Naive thymus-derived CD4-positive, alpha-beta T cell (primary cell): ENCODE results near the gene KLC3. TPM values are rescaled to one million over a fixed set of nuclear protein-coding genes. Genes with fewer than 3 reads are reported as not detected.

Experiments
- ATAC-seq: fragments of 150-1000 bp; cut with Tn5 transposase; 2 replicates; pipeline ENCODE4 v1.10.0; 2021; ENCODE audit warnings: mild to moderate bottlenecking, moderate library complexity
- CTCF ChIA-PET: fragments of 350-600 bp; sonication (Branson Sonifier 250); formaldehyde crosslinking; loops from one replicate; lab custom pipeline; 2021; ENCODE audit warnings: antibody characterized with exemption; lab: Charles Lee
- POLR2A ChIA-PET: fragments of 350-600 bp; sonication (Branson Sonifier 250); formaldehyde crosslinking; loops from one replicate; lab custom pipeline; 2021; ENCODE audit warnings: antibody characterized with exemption, inconsistent platforms; lab: Charles Lee
- DNase-seq, 9 donors: peaks; one replicate each; pipeline versions ENCODE4 v3.0.0 to v3.0.0-alpha.2; 2020 to 2022; ENCODE audit warnings: mixed read lengths in 1 of 9
- H3K27ac ChIP-seq: one replicate; pipeline ENCODE4 v1.7.0; 2013; ENCODE audit warnings: mild to moderate bottlenecking, low read depth, low read length, moderate library complexity
- H3K27me3 ChIP-seq, 2 donors: one replicate each; pipeline ENCODE4 v1.7.0; 2013; ENCODE audit warnings: low read length in 2 of 2, mild to moderate bottlenecking in 2 of 2, moderate library complexity in 2 of 2; ENCODE audit not compliant: control insufficient read depth in 2 of 2, insufficient read depth in 2 of 2
- H3K36me3 ChIP-seq, 3 experiments: 1 replicate in 2 of 3; 2 replicates in 1 of 3; pipeline ENCODE4 v1.7.0; 2013; ENCODE audit warnings: low read length in 3 of 3, mild to moderate bottlenecking in 3 of 3, moderate library complexity in 1 of 3; ENCODE audit not compliant: insufficient read depth in 3 of 3, control insufficient read depth in 2 of 3
- H3K4me1 ChIP-seq, 2 donors: one replicate each; pipeline ENCODE4 v1.7.0; 2013; ENCODE audit warnings: low read length in 2 of 2, mild to moderate bottlenecking in 2 of 2, moderate library complexity in 1 of 2; ENCODE audit not compliant: control insufficient read depth in 2 of 2, insufficient read depth in 2 of 2
- H3K4me3 ChIP-seq: 2 replicates; pipeline ENCODE4 v1.7.0; 2013; ENCODE audit warnings: mild to moderate bottlenecking, low read length
- H3K9me3 ChIP-seq, 3 experiments: 1 replicate in 2 of 3; 2 replicates in 1 of 3; pipeline ENCODE4 v1.7.0; 2013; ENCODE audit warnings: low read length in 3 of 3; ENCODE audit not compliant: control insufficient read depth in 2 of 3
- H3K27ac Mint-ChIP-seq, 9 donors: one replicate each; pipeline ENCODE4 v1.8.0; 2020 to 2022; ENCODE audit warnings: mixed read lengths in 9 of 9, mild to moderate bottlenecking in 8 of 9, moderate library complexity in 5 of 9, inconsistent platforms in 2 of 9
- H3K27me3 Mint-ChIP-seq, 5 donors: one replicate each; pipeline ENCODE4 v1.8.0; 2021 to 2022; ENCODE audit warnings: mixed read lengths in 5 of 5, mild to moderate bottlenecking in 1 of 5
- H3K36me3 Mint-ChIP-seq, 5 donors: one replicate each; pipeline ENCODE4 v1.8.0; 2020 to 2022; ENCODE audit warnings: mixed read lengths in 5 of 5, mild to moderate bottlenecking in 3 of 5, inconsistent platforms in 1 of 5
- H3K4me1 Mint-ChIP-seq, 7 donors: one replicate each; pipeline ENCODE4 v1.8.0; 2020 to 2022; ENCODE audit warnings: mixed read lengths in 7 of 7, mild to moderate bottlenecking in 3 of 7, inconsistent platforms in 1 of 7
- H3K4me3 Mint-ChIP-seq, 10 donors: one replicate each; pipeline ENCODE4 v1.8.0; 2020 to 2022; ENCODE audit warnings: mild to moderate bottlenecking in 10 of 10, mixed read lengths in 10 of 10, moderate library complexity in 6 of 10, inconsistent platforms in 2 of 10
- H3K9me3 Mint-ChIP-seq, 11 donors: one replicate each; pipeline ENCODE4 v1.8.0; 2020 to 2022; ENCODE audit warnings: mixed read lengths in 11 of 11, mild to moderate bottlenecking in 4 of 11, inconsistent platforms in 1 of 11, moderate library complexity in 1 of 11
- intact Hi-C, 2 donors: fragments of 100-400 bp; cut with micrococcal nuclease; formaldehyde crosslinking; loops; one replicate each; pipeline ENCODE4 v1.15.1; 2023
- polyA plus RNA-seq, 2 donors: library from polyadenylated mRNA; unstranded; fragments of 300-500 nt; fragmentation: Illumina TruSeq; gene quantifications; one replicate each; pipeline ENCODE4 v1.2.3, GENCODE V29; 2021
- total RNA-seq, 6 experiments: library from RNA in 5 of 6; stranded (reverse) in 5 of 6; gene quantifications; 1 replicate in 5 of 6; 2 replicates in 1 of 6; pipeline ENCODE4 v1.2.3 and lab custom pipeline; 2021 to 2026

KLC3 gene
- total and polyA plus RNA-seq, 7 experiments from 2014 or later, result 0.18 TPM; not detected in 6

DNA sequence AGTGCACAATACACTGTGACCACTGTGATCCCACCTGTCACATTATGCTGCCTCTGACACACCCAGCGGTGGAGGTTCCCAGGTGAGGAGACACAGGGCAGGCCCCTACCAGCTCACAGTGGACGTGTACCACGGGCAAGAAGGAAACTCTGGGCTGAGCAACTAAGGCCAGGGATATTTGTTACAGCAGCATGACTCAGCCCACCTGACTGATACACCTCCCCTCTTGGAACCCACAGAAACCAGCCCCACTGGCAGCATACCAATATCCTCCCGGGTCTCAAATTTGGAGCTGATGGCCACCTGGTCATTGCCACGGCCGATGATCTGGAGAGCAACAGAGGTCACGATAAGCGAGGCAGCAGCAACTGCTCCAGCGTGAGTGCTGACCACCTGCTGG is 14.9 kb downstream of the KLC3 start:
- intact Hi-C loops, result no loop called here
- no peak for DNase-seq
- Histone ChIP-seq H3K27ac (no peak overlapping the region), H3K4me3 (no peak overlapping the region), H3K27me3 (no peaks in the 10 kb centered on the region), H3K36me3 (peaks cover 0 to 82% (median 0%) of the 10 kb centered on the region in 3 experiments), H3K4me1 (no peaks in the 10 kb centered on the region), H3K9me3 (no peaks in the 10 kb centered on the region)
- peaks cover 0 to 3% (median 0%) of the 10 kb centered on the region in 11 donors for H3K9me3 Mint-ChIP-seq
- no peak overlapping the region for H3K27ac Mint-ChIP-seq
- peaks cover 0 to 38% (median 12%) of the 10 kb centered on the region in 5 donors for H3K36me3 Mint-ChIP-seq
- H3K4me1 Mint-ChIP-seq, result no peaks in the 10 kb centered on the region
- H3K27me3 Mint-ChIP-seq, result no peaks in the 10 kb centered on the region
- no peak overlapping the region for H3K4me3 Mint-ChIP-seq
- ChIA-PET CTCF (no interaction called here), POLR2A (no interaction called here)
- ATAC-seq, result no peak

DNA sequence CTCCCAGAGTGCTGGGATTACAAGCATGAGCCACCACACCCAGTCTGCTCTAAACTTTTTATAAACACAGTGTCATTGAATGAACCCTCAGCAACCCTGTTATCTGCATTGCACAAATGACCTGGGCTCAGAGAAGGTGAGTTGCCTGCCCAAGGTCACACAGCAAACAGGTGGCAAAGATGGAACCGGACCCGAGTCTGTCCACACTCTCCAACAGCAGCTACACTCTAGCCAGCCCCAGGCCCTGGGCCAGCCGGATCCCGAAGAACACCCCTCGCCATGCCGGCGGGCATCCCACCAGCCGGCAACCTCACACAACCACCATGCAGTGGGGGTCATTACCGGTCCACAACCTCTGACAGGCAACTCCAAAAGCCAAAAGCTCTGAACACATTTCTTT is 15.4 kb downstream of the KLC3 start:
- intact Hi-C loops, result no loop called here
- H3K27ac ChIP-seq, result no peak overlapping the region
- Mint-ChIP-seq H3K4me1 (no peaks in the 10 kb centered on the region), H3K27me3 (no peaks in the 10 kb centered on the region), H3K36me3 (peaks cover 0 to 38% (median 12%) of the 10 kb centered on the region in 5 donors), H3K4me3 (no peak overlapping the region), H3K9me3 (peaks cover 0 to 3% (median 0%) of the 10 kb centered on the region in 11 donors), H3K27ac (peak overlapping the region in 1 of 9 donors; percentile 43)
- peaks cover 0 to 77% (median 0%) of the 10 kb centered on the region in 3 experiments for H3K36me3 ChIP-seq
- ChIA-PET POLR2A (interaction anchor here (0.5 kb wide), 1 partner anchor 11 kb away, joined by 3 read pairs; no protein-coding TSS in a partner anchor), CTCF (no interaction called here)
- H3K4me1 ChIP-seq, result no peaks in the 10 kb centered on the region
- H3K4me3 ChIP-seq, result no peak overlapping the region
- no peaks in the 10 kb centered on the region for H3K9me3 ChIP-seq
- DNase-seq (no peak), ATAC-seq (no peak)
- H3K27me3 ChIP-seq, result no peaks in the 10 kb centered on the region

- H3K4me1 ChIP-seq, result no peaks in the 10 kb centered on the region
- POLR2A ChIA-PET, result no interaction called here
- ATAC-seq (no peak), DNase-seq (no peak)
- no peaks in the 10 kb centered on the region for H3K27me3 ChIP-seq
- H3K9me3 ChIP-seq, result no peaks in the 10 kb centered on the region
- H3K27ac ChIP-seq, result no peak overlapping the region
- CTCF ChIA-PET, result no interaction called here
- H3K27ac Mint-ChIP-seq, result no peak overlapping the region
- peaks cover 0 to 77% (median 0%) of the 10 kb centered on the region in 3 experiments for H3K36me3 ChIP-seq
- H3K4me3 ChIP-seq, result no peak overlapping the region
- peaks cover 0 to 48% (median 12%) of the 10 kb centered on the region in 5 donors for H3K36me3 Mint-ChIP-seq
- H3K9me3 Mint-ChIP-seq, result peaks cover 0 to 3% (median 0%) of the 10 kb centered on the region in 11 donors
- no peaks in the 10 kb centered on the region for H3K27me3 Mint-ChIP-seq
- no peak overlapping the region for H3K4me3 Mint-ChIP-seq
- intact Hi-C loops, result no loop called here
- no peaks in the 10 kb centered on the region for H3K4me1 Mint-ChIP-seq
Measured at GRCh38 chr19:45356760-45357444, 16.4 kb downstream of the KLC3 start.

DNA sequence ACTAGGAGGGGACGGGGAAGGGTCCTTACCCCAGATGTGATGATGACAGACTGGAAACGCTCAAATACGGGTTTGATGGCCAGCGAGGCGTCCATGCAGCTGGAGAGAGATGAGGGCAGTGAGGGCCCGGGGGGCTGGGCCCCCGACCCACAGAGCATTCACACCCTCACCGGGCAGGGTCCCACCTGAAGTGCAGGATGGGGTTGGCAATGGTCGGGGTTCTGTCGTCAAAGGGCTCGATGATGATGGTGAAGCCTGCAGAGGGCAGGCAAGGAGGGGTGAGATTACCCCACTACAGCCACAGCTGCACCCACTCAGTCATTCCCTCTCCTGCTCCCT is 16.9 kb downstream of the KLC3 start:
- Mint-ChIP-seq H3K4me3 (no peak overlapping the region), H3K36me3 (peaks cover 0 to 51% (median 12%) of the 10 kb centered on the region in 5 donors)
- no peak for ATAC-seq

GRCh38 chr19:45358213-45358792 is 17.8 kb downstream of the KLC3 start:
- H3K4me1 ChIP-seq, result no peaks in the 10 kb centered on the region
- CTCF ChIA-PET, result no interaction called here
- DNase-seq (no peak), ATAC-seq (no peak)
- no peaks in the 10 kb centered on the region for H3K27me3 ChIP-seq
- H3K4me3 ChIP-seq, result no peak overlapping the region
- no peak overlapping the region for H3K4me3 Mint-ChIP-seq
- POLR2A ChIA-PET, result interaction anchor here (0.6 kb wide), 1 partner anchor 564 kb away, joined by 3 read pairs; no protein-coding TSS in a partner anchor
- H3K36me3 ChIP-seq, result peaks cover 0 to 77% (median 0%) of the 10 kb centered on the region in 3 experiments
- H3K36me3 Mint-ChIP-seq, result peaks cover 0 to 49% (median 12%) of the 10 kb centered on the region in 5 donors
- H3K9me3 Mint-ChIP-seq, result peaks cover 0 to 3% (median 0%) of the 10 kb centered on the region in 11 donors
- H3K27ac ChIP-seq, result no peak overlapping the region
- intact Hi-C loops, result no loop called here
- H3K27me3 Mint-ChIP-seq, result no peaks in the 10 kb centered on the region
- H3K4me1 Mint-ChIP-seq, result no peaks in the 10 kb centered on the region
- H3K27ac Mint-ChIP-seq, result no peak overlapping the region
- no peaks in the 10 kb centered on the region for H3K9me3 ChIP-seq

More for the DNA sequence above, 16.9 kb downstream of the KLC3 start:
- intact Hi-C loops, result no loop called here
- Histone ChIP-seq H3K4me1 (no peaks in the 10 kb centered on the region), H3K4me3 (no peak overlapping the region), H3K9me3 (no peaks in the 10 kb centered on the region), H3K27ac (no peak overlapping the region), H3K27me3 (no peaks in the 10 kb centered on the region), H3K36me3 (peaks cover 0 to 77% (median 0%) of the 10 kb centered on the region in 3 experiments)
- Mint-ChIP-seq H3K27ac (no peak overlapping the region), H3K4me1 (no peaks in the 10 kb centered on the region), H3K27me3 (no peaks in the 10 kb centered on the region), H3K9me3 (peaks cover 0 to 3% (median 0%) of the 10 kb centered on the region in 11 donors)
- no peak for DNase-seq
- ChIA-PET POLR2A (no interaction called here), CTCF (no interaction called here)

DNA sequence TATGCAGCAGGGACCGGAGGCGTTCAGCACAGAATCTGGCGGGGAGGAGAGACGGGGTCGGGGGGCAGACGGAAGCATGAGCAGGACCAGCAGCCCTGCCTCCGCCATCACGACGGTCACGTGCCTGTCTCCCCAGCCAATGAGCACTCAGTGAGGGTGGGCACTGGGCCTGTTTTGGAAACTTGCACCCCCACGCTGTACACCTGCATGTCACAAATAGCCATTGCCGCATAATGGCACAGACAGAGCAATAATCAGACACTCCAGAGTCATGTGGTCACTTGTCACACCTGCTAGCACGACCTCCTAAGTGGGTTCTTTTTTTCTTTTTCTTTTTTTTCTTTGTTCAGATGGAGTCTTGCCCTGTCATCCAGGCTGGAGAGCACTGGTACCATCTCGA is 21.1 kb downstream of the KLC3 start:
- no peaks in the 10 kb centered on the region for H3K4me1 ChIP-seq
- no peak overlapping the region for H3K4me3 ChIP-seq
- CTCF ChIA-PET, result no interaction called here
- H3K27me3 Mint-ChIP-seq, result no peaks in the 10 kb centered on the region
- H3K9me3 Mint-ChIP-seq, result no peaks in the 10 kb centered on the region
- no peaks in the 10 kb centered on the region for H3K4me1 Mint-ChIP-seq
- H3K36me3 Mint-ChIP-seq, result peaks cover 0 to 34% (median 5%) of the 10 kb centered on the region in 5 donors
- ATAC-seq (no peak), DNase-seq (no peak)
- no peaks in the 10 kb centered on the region for H3K9me3 ChIP-seq
- H3K4me3 Mint-ChIP-seq, result no peak overlapping the region
- intact Hi-C loops, result no loop called here
- H3K27ac Mint-ChIP-seq, result no peak overlapping the region
- POLR2A ChIA-PET, result no interaction called here
- H3K27ac ChIP-seq, result no peak overlapping the region
- H3K36me3 ChIP-seq, result peaks cover 0 to 64% (median 0%) of the 10 kb centered on the region in 3 experiments
- no peaks in the 10 kb centered on the region for H3K27me3 ChIP-seq
